C4-2B (cell line): ENCODE data around the gene GPX3.

Experiments
- ZFX ChIP-seq: fragments of 450-650 bp; IDR thresholded peaks from 2 replicates; pipeline ENCODE4 v1.6.1; 2017
- TF ChIP-seq, protein P1 (sequence below): fragments of 450-650 bp; conservative IDR thresholded peaks from 2 replicates; pipeline ENCODE4 v1.5.1; 2017; ENCODE audit warnings: mild to moderate bottlenecking

DNA sequence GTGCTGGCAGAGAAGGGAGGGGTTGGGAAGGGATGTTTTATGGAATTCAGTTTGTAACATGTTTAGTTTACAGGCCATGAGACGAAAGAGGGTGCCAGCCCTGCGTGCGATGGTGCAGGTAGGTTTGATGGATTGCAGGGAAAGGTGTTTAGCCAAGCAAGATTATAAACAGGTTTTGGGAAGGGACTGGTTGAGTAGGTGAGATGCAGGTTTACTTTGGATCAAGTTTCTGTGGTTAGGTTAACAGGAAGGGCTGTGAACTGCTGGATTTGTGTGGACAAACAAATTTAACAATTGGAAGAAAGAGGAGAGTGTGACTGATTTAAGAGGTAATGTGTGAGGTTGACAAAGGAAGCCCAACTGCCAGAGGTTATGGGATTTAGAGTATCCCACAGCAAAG, 32.6 kb upstream of the GPX3 start:
- TF ChIP-seq, protein P1, sequence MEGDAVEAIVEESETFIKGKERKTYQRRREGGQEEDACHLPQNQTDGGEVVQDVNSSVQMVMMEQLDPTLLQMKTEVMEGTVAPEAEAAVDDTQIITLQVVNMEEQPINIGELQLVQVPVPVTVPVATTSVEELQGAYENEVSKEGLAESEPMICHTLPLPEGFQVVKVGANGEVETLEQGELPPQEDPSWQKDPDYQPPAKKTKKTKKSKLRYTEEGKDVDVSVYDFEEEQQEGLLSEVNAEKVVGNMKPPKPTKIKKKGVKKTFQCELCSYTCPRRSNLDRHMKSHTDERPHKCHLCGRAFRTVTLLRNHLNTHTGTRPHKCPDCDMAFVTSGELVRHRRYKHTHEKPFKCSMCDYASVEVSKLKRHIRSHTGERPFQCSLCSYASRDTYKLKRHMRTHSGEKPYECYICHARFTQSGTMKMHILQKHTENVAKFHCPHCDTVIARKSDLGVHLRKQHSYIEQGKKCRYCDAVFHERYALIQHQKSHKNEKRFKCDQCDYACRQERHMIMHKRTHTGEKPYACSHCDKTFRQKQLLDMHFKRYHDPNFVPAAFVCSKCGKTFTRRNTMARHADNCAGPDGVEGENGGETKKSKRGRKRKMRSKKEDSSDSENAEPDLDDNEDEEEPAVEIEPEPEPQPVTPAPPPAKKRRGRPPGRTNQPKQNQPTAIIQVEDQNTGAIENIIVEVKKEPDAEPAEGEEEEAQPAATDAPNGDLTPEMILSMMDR = no peak
- TF ChIP-seq ZFX = no peak
